G401 (cell line): ENCODE results near the gene GPSM1. TPM values are rescaled to one million over a fixed set of nuclear protein-coding genes. Genes with fewer than 3 reads are reported as not detected.

ENCODE experiments used
- DNase-seq: peaks from one replicate; pipeline ENCODE4 v3.0.0-alpha.2; 2015; ENCODE audit warnings: low spot score
- in situ Hi-C: cut with HindIII; loops from 2 replicates; pipeline ENCODE4 v1.10.0; 2016; ENCODE audit warnings: low sequenced_read_pairs, mixed read lengths
- total RNA-seq: library from RNA; depleted of rRNA; stranded (reverse); fragments of >200 nt; shearing (Covaris generic); gene quantifications from 2 replicates; pipeline ENCODE4 v1.2.3, GENCODE V29; 2014

Gene GPSM1
- total RNA-seq, 1 experiment from 2014 or later, result 49.1 TPM

DNA sequence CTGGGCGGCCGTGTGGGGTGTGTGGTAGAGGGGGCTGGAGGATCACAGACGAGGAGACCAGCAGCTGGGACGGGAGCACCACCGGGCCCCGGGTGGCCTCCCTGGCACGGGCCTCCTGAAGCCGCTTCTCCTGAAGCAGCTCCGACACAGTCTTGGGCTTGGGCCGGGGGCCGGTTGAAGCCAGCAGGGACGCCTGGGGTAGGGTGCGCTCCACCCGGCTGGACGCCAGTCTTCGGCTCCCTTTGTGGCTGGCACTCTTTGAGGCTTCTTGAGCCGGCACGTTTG lies 51.6 kb downstream of the GPSM1 start:
- no peak for DNase-seq
- in situ Hi-C loops, result no loop called here

DNA sequence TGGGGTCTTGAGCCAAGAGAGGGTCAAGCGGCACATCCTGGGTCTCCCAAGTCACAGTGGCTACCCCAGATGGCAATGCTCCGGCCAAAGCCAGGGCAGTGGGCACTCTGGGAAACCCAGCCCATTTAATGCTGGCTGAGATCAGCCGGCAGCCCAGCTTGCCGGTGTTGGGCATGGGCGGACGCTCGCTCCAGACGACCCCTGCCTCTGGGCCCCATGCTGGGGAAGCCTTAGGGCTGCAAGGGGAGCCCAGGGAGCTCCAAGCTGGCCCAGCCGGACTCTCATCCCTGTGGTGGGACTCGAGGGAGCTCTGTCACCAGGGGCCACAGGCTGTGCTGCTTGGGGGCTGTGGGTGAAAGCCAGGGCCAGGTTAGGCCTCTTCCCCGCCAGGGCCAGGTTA lies 52.1 kb downstream of the GPSM1 start:
- DNase-seq, result no peak
- in situ Hi-C loops, result no loop called here

DNA sequence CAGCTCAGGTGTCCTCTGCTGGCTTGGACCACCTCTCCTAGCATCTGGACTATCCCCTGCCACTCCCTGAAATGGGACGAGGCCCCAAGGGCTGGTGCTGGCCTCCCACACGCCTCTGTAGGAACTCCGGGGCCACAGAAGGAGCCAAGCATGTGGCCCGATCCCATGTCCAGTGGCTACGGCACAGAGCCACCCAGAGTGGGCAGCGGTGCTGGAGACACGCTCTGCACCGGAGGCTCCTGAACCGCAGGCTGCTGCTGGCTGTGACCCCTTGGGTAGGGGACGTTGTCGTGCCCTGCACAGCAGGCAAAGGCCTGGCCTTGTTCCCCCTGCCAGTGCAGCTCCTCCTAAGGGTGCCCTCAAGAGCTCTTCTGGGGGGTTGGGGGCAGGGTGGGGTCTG lies 52.6 kb downstream of the GPSM1 start:
- in situ Hi-C loops, result no loop called here
- no peak for DNase-seq

DNA sequence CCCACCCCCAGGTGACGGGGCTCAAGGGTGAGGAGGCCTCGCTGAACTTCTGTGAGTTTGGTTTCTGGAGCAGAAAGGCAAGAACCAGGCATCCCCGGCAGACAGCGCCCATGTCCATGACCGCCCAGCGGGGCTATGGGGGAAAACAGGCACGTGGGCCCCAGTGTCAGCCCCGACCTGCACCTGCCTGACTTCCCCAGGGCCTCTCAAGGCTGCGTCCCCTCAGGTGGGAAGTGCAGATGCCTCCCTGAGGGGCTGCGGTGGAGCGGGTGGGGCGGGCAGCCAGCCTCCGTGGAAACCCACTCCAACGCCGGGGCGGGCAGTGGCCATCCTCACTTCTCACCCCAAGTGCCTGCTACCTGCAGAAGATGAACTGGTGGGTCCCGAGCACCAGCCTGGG lies 53.0 kb downstream of the GPSM1 start:
- in situ Hi-C loops, result no loop called here
- no peak for DNase-seq

DNA sequence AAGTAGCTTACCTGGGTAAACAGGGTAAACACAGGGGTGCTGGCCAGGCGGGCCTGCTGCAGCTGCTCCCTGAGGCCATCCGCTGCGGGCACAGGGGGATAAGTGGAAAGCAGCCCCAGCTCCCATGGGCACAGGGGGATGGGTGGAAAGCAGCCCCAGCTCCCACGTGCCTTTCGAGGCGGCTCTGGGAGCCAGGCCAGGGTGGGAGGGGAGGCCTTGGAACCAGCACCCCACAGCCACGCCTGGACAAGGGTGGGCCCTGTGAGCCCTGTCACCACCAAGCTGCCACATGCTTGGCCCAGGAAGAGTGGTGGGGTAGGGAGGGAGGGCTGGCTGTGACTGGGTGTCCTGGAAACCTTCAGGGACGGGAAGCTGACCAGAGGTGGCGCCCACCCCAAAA lies 54.0 kb downstream of the GPSM1 start:
- DNase-seq, result no peak
- in situ Hi-C loops, result no loop called here

DNA sequence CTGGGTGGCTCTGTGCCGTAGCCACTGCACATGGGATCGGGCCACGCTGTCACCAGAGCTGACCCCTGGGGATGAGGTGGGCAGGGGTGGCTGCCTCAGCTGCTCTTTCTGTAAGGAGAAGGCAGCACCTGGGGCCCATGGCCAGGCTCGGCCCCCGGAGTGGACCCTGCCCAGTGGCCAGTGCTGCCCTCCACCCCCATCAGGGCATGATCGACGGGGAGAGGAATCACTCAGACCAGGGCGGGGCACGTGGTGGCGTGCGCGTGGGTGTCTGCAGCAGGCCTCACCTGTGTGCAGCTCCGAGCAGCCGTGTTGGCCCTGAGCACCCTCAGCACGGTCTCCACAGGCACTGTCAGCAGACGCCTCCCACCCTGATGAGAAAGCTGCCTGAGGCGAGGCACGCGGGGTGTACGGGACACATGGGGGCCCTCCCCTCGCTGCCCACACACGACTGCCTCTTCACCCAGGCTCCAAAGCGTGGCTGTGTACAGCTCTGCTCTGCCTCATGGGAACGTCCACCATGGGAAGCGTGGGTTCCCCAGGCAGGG lies 54.7 kb downstream of the GPSM1 start:
- in situ Hi-C loops, result no loop called here
- DNase-seq, result no peak

DNA sequence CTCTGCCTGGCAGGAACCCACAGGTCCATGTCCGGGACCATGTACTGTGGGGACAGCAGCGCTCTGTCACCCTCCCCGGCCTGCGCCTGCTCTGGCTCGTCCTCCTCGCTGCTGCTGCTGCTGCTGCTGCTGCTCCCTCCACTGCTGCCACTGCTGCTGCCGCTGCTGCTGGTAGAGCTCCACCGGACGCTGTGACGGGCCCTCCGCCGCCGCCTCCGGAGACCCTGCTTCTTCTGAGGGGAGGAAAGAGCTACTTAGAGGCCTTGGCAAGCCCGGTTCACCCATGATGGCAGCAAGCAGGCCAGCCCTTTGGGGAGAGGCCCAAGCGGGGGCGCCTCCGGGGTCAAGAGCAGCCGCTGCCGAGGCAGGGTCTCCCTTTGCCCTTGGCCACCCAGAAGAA lies 56.1 kb downstream of the GPSM1 start:
- in situ Hi-C loops, result no loop called here

DNA sequence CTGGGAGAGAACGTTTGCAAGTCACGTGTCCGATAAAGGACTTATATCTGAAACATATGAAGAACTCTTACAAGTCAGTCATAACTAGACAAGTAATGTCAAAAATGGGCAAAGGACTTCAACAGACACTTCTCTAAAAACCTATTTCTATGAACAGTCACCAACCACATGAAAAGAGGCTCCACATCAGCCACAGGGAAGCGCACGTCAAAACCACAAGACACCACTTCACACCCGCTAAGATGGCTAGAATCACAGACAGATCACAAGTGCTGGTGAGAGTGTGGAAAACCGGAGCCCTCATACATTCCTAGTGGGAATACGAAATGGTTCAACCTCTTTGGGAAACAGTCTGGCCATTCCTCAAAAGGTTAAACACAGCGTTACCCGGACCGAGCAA lies 57.7 kb downstream of the GPSM1 start:
- no peak for DNase-seq
- in situ Hi-C loops, result no loop called here

More for the DNA sequence above, 56.1 kb downstream of the GPSM1 start:
- DNase-seq, result no peak

DNA sequence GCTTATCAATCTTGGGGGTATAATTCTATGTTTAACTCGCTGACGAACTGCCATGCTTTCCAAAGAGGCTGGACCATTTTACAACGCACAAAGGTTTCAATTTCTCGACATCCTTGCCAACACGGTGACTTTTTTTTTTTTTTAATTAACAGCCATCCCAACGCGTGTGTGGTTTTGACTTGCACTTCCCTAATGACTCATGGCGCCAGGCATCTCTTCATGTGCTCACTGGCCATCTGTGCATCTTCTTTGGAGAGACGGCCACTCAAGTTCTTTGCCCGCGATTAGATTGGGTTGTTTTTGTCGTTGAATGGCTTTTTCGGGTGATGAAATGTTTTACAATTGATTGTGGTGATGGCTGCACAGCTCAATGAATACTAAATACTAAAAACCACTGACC lies 58.7 kb downstream of the GPSM1 start:
- in situ Hi-C loops, result no loop called here
- no peak for DNase-seq

DNA sequence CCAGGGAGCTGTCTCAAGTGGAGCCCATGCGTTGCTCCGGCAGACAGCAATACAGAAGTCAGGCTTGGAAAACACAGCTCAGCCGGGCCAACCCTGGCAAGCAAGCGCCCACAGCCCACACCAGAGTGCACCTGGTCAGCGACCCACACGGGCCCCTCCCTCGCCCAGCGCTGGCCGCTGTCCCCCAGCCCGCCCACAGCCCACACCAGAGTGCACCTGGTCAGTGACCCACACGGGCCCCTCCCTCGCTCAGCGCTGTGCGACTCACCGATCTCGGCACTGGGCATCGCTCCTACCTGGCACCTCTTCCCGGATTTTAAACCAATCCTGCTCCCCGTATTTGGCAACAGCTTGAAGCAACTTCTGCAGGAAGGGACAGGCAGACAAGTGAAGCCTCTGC lies 59.9 kb downstream of the GPSM1 start:
- no peak for DNase-seq
- in situ Hi-C loops, result no loop called here

DNA sequence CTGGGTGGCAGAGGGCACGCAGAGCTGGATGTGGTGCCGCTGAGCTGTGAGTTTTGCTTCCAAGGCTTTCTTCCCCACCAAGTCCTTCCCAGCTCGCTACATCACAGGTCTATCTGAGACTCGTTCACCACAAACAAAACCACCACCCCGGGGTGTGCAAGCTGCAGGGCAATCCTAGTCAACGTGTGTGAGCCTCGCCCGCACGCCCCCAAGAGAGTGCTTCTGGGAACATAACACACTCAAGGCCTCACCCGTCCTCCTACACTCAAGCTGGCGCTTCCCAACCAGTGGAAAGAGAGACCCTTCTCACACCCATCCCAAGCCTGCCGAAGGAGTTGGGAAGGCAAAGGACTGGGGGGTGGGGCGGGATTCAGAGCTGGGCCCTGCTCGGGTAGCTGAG lies 62.1 kb downstream of the GPSM1 start:
- DNase-seq, result no peak
- in situ Hi-C loops, result no loop called here

DNA sequence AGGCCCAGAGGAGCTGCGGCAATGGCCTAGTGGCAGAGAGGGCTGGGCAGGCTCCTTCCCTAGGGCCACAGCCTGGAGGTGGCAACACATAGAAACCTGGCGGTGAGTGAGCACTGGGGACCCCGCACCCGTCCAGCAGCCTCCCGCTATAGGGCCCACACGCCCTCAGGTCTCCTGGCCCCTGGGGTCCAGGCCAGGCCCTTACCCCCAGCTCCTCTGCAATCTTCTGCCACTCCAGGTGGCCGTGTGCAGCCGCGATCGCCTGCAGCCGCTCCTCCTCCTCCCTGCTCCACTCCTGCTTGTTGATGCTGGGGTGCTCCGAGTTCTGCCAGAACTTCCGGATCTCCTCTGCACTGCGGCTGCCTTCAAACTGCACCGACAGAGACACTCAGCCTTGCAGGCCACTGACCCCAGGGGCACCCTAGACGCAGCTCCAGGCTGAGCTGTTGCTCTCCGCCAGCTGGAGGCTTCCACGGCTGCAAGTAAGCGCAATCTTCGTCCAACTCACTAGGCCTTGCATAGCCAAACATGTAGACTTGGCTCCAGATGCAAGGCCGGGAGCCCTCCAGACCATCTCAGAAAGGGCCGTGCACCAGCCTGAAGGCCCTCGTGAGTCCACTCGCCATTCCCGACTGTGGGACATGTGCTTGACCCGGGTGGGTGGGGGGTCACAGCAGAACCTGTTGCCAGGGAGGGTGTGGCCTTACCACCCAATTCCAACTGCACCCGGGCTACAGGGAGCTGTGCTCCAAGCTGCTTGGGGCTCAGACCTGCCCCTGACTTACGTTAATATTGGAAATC lies 64.6 kb downstream of the GPSM1 start:
- in situ Hi-C loops, result no loop called here
- no peak for DNase-seq

DNA sequence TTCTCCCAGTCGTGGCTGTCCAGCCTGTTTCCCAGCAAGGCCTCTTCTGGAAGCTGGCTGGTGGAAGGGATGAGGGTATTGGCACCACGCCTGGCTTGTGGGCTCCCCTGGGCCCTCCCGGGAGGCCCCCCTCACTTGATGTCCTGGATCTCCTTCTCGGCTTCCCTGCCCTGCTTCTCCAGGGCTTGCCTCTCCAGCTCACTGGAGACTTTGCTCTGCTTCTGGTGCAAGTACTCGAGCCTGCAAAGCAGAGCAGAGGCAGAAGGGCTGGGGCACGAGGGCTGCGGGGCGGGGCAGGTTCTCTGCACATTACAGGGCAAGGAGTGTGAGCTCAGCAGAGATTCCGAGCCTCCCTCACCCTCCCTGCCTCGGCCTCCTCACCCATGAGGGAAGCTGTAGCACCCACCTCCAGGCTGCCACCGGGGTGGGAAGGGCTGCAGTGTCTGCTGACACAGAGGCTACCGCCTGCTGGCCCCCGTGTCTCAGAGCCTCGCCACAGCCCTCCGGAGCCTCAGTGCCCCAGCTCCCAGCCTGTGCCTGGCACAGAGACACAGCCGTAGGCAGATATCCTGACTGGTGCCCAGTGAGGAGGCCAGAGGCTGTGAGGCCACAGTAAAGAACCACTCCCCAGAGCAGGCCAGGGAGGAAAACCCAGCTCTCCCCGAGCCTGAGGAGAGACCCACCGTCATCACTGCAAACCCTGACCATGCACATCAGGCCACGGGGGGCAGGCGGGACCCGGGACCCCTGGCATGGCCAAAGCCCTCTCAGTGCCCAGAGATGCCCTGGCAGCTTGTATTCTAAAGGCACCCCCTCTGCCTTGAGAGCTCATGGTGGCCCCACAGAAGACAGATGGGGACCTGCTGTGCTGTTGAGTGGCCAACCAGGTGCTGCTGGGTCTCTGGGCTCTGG lies 65.5 kb downstream of the GPSM1 start:
- no peak for DNase-seq
- in situ Hi-C loops, result no loop called here

DNA sequence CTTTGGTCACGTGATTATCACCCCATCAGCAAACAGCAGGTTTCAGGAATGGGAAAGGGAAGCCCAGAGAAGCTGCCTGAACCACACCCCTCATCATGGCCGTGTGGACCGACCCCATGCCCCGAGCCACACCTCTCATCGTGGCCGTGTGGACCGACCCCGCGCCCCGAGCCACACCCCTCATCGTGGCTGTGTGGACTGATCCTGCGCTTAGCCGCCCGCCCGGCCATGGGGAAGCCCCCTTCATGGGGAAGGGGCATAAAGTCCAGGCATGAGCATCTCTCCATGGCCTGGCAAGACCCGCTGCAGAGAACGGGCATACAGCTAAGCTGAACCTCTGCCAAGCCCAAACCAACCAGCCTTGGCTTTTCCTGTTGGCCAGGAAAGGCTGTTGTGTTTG lies 66.2 kb downstream of the GPSM1 start:
- in situ Hi-C loops, result no loop called here
- DNase-seq, result no peak

DNA sequence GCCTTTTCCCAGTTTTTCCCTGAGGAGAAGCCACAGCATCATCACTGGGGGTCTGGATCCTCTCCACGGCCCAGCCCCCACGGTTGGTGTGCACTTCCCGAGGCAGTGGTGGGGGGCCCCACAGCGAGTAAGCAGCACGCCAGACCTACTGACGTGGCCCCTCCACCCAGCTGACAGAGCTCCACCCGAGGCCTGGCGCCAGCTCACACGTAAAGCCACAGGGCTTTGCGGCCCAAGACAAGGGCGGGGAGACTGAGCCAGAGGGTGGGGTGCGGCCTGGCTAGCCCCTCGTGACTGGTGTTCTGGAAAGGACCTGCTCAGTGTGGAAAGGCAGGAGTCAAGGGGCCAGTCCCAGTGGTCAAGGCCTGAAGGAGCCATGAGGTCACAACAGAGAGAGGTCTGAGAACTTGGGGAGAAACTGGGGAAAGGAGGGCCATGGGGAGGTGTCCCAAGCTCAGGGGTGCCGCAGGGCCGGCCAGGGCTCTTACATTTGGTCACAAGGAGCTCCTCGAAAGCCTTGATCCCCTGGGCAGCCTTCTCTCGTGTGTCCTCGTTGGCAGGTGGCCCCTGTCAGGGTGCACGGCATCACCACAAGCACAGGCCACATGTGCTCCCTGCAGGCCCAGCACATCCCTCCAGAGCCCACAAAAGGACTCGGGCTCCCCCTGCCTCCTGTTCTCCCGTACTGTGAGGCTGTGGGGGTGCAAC lies 67.1 kb downstream of the GPSM1 start:
- in situ Hi-C loops, result no loop called here
- DNase-seq, result no peak

DNA sequence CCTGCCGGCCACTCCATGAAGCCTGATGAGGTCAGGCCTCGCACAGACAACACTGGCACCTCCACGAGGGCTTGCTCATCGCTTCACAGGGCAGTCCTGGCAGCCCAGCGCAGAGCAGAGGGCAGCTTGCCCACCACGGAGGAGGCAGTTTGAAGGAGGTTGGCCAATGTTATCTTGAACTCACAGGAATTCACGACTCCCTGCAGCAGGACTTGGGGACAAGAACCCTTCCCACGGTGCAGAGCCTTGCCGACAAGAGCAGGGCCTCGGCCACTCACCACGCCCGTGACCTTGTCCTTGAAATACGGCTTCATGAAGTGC lies 67.6 kb downstream of the GPSM1 start:
- no peak for DNase-seq
- in situ Hi-C loops, result no loop called here

DNA sequence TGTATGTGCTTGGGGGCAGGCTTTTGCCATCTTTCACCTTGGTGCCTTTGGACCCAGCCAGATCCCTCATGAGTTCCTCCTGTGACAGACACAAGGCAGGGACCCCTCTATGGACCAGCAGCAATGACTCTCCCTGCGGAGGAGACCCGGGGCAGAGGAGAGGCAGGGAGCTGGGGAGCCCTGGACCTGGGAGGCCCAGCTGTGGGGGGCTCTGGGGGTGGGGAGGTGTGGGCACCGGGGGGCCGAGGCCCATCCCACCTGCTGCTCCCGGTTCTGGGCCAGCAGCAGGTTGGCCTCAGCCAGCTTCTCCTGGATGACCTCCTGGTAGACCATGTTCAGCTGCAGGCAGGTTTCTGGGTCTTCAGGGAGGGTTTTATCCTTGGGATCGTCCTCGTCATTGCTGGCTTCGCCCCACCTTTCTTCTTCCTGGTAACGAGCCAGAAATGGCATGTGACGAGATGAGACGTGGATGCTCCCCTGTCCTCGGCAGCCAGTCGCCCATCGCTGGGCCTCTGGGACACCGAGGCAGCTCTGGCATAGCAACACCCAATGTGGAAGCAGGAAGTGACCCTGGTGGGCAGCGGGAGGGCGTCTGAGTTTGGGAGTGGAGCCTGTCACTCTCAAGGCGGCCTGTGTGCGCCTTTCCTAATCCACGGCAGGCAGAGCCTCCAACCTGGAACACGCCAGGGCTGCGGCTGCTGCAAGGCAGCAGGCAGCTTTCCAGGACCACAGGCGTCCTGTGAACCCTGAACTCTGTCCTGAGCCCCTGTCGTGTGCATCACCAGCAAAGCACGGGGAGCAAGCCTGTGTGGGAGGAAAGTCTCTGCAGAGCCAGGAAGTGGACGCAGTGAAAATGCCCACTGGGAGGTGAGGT lies 68.2 kb downstream of the GPSM1 start:
- in situ Hi-C loops, result no loop called here
- DNase-seq, result no peak

DNA sequence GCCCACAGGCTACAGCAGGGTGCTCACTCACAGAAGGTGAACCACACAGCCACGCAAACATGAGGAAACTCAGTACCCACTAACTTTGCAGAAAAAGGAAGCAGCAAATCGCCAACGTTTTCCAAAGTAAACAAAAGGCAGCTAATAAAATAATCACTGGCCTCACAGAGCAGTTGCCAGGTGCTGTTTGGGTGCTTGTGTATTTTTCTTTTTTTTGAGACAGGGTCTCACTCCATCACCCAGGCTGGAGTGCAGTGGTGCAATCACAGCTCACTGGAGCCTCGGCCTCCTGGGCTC lies 68.8 kb downstream of the GPSM1 start:
- DNase-seq, result no peak
- in situ Hi-C loops, result no loop called here

DNA sequence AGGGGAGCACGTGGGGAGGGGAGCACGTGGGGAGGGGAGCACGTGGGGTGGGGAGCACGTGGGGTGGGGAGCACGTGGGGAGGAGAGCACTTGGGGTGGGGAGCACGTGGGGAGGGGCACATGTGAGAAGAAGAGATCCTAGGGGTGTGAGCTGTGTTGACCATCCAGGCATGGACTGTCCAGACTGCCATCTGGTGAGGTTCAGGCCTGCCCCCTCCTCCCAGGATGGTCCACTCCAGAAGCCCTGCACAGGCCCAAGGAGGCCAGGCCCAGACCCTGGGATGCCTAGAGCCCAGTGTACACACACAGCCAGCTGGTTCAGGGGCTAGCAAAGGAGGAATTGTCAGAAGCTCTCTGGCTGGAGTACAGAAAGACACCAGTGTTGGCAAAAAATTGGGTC lies 70.3 kb downstream of the GPSM1 start:
- in situ Hi-C loops, result no loop called here
- no peak for DNase-seq
